Neural cell (in vitro differentiated cells): Measurements from ENCODE around the gene GLRA2. TPM values are rescaled to one million over a fixed set of nuclear protein-coding genes. Genes with fewer than 3 reads are reported as not detected.

Experiments used
- H2AFZ ChIP-seq: fragments of 200-600, 300-800 bp; sonication (generic), shearing (Covaris generic); 2 replicates; pipeline ENCODE4 v1.6.0; 2014; ENCODE audit warnings: low read depth, mild to moderate bottlenecking, antibody characterized with exemption, low read length, moderate library complexity
- H3F3A ChIP-seq: fragments of 200-600 bp; shearing (Covaris generic); 2 replicates; pipeline ENCODE4 v1.6.1; 2016; ENCODE audit warnings: mild to moderate bottlenecking, moderate library complexity, mixed read lengths, antibody characterized with exemption, low read length; ENCODE audit not compliant: insufficient read depth, poor library complexity, severe bottlenecking
- H3K27ac ChIP-seq: fragments of 200-600, 300-800 bp; sonication (generic), shearing (Covaris generic); 2 replicates; pipeline ENCODE4 v1.5.1; 2014; ENCODE audit warnings: mild to moderate bottlenecking, low read length, moderate library complexity
- H3K27me3 ChIP-seq: fragments of 300-800, 200-600 bp; sonication (generic), shearing (Covaris generic); 2 replicates; pipeline ENCODE4 v1.6.0; 2014; ENCODE audit warnings: mild to moderate bottlenecking, low read depth, low read length, moderate library complexity; ENCODE audit not compliant: insufficient read depth
- H3K36me3 ChIP-seq: fragments of 300-800, 200-600 bp; sonication (generic), shearing (Covaris generic); 2 replicates; pipeline ENCODE4 v1.5.1; 2014; ENCODE audit warnings: mild to moderate bottlenecking, antibody characterized with exemption, low read length, moderate library complexity; ENCODE audit not compliant: insufficient read depth
- H3K4me2 ChIP-seq: fragments of 300-800, 200-600 bp; sonication (generic), shearing (Covaris generic); 2 replicates; pipeline ENCODE4 v1.6.0; 2014; ENCODE audit warnings: mild to moderate bottlenecking, low read length
- H3K4me3 ChIP-seq: fragments of 300-800, 200-600 bp; sonication (generic), shearing (Covaris generic); 2 replicates; pipeline ENCODE4 v1.5.1; 2014; ENCODE audit warnings: mild to moderate bottlenecking, low read length, moderate library complexity
- H3K79me2 ChIP-seq: fragments of 200-600 bp; shearing (Covaris generic); replicated peaks from 2 replicates; pipeline ENCODE4 v1.6.0; 2014; ENCODE audit warnings: mild to moderate bottlenecking, low read length, moderate library complexity; ENCODE audit not compliant: insufficient read depth
- H3K9ac ChIP-seq: fragments of 300-800, 200-600 bp; sonication (generic), shearing (Covaris generic); 2 replicates; pipeline ENCODE4 v1.6.1; 2016; ENCODE audit warnings: mild to moderate bottlenecking, low read length, mixed read lengths
- H3K9me2 ChIP-seq: fragments of 200-600 bp; shearing (Covaris generic); 2 replicates; pipeline ENCODE4 v1.6.1; 2016; ENCODE audit warnings: mild to moderate bottlenecking, low read length, mixed read lengths; ENCODE audit not compliant: insufficient read depth
- H3K9me3 ChIP-seq: fragments of 200-600, 300-800 bp; sonication (generic), shearing (Covaris generic); 2 replicates; pipeline ENCODE4 v1.6.1; 2016; ENCODE audit warnings: mild to moderate bottlenecking, mixed run types, low read length, moderate library complexity, mixed read lengths
- H4K20me1 ChIP-seq: fragments of 200-600 bp; shearing (Covaris generic); 2 replicates; pipeline ENCODE4 v1.6.1; 2016; ENCODE audit warnings: mild to moderate bottlenecking, mixed run types; ENCODE audit not compliant: insufficient read depth
- CTCF ChIP-seq: fragments of 450-650 bp; IDR thresholded peaks from 2 replicates; pipeline ENCODE4 v1.5.1; 2014; ENCODE audit warnings: antibody characterized with exemption, mild to moderate bottlenecking, moderate library complexity; ENCODE audit not compliant: poor library complexity, severe bottlenecking
- EP300 ChIP-seq: fragments of 450-650 bp; conservative IDR thresholded peaks from 2 replicates; pipeline ENCODE4 v1.6.1; 2014; ENCODE audit warnings: antibody characterized with exemption, mild to moderate bottlenecking, moderate library complexity; ENCODE audit not compliant: poor library complexity, severe bottlenecking
- EZH2 ChIP-seq: fragments of 200-600, 300-800 bp; shearing (Covaris generic), sonication (generic); IDR thresholded peaks from 2 replicates; pipeline ENCODE4 v1.6.1; 2014; ENCODE audit warnings: antibody characterized with exemption, low read length, borderline replicate concordance, mild to moderate bottlenecking; ENCODE audit not compliant: insufficient read depth, poor library complexity, severe bottlenecking
- MXI1 ChIP-seq: fragments of 450-650 bp; conservative IDR thresholded peaks from 2 replicates; pipeline ENCODE4 v1.6.1; 2014; ENCODE audit warnings: antibody characterized with exemption, mild to moderate bottlenecking; ENCODE audit not compliant: poor library complexity, severe bottlenecking
- POLR2AphosphoS5 ChIP-seq: IDR thresholded peaks from 2 replicates; pipeline ENCODE4 v1.6.1; 2012
- RAD21 ChIP-seq: fragments of 450-650 bp; conservative IDR thresholded peaks from 2 replicates; pipeline ENCODE4 v1.6.1; 2014; ENCODE audit warnings: antibody characterized with exemption, mild to moderate bottlenecking, moderate library complexity
- REST ChIP-seq: IDR thresholded peaks from 2 replicates; pipeline ENCODE4 v1.6.1; 2012; ENCODE audit warnings: borderline replicate concordance
- SMC3 ChIP-seq: fragments of 450-650 bp; conservative IDR thresholded peaks from 2 replicates; pipeline ENCODE4 v1.6.1; 2014; ENCODE audit warnings: antibody characterized with exemption, mild to moderate bottlenecking, moderate library complexity; ENCODE audit not compliant: poor library complexity
- TAF1 ChIP-seq: IDR thresholded peaks from 2 replicates; pipeline ENCODE4 v1.6.1; 2012; ENCODE audit warnings: low read depth
- polyA plus RNA-seq: library from polyadenylated mRNA; depleted of rRNA; stranded (reverse); fragments of >200 nt; gene quantifications from 2 replicates; pipeline ENCODE4 v1.2.3, GENCODE V29; 2014

Gene GLRA2
- polyA plus RNA-seq, 1 donor from 2014 or later = 18.6 TPM

- Histone ChIP-seq H4K20me1 (no peaks in the 10 kb centered on the region), H3K9me3 (no peaks in the 10 kb centered on the region), H3K9ac (no peak overlapping the region), H3K27ac (no peak overlapping the region), H2AFZ (no peak overlapping the region), H3K79me2 (no peaks in the 10 kb centered on the region), H3K36me3 (no peaks in the 10 kb centered on the region), H3K4me3 (no peak overlapping the region), H3K27me3 (no peaks in the 10 kb centered on the region), H3F3A (no peaks in the 10 kb centered on the region), H3K4me2 (no peak overlapping the region), H3K9me2 (no peaks in the 10 kb centered on the region)
- TF ChIP-seq SMC3 (no peak), RAD21 (no peak), EP300 (no peak), EZH2 (no peak), POLR2AphosphoS5 (no peak), TAF1 (no peak), REST (no peak), CTCF (no peak)
Measured at GRCh38 chrX:14700982-14701381, 171.6 kb downstream of the GLRA2 start.

- no peaks in the 10 kb centered on the region for H3F3A ChIP-seq
- H3K9me2 ChIP-seq = no peaks in the 10 kb centered on the region
- TF ChIP-seq SMC3 = no peak
- TF ChIP-seq MXI1 = no peak
- no peak for TF ChIP-seq RAD21
- no peak for TF ChIP-seq EZH2
- TF ChIP-seq POLR2AphosphoS5 = no peak
- no peak for TF ChIP-seq CTCF
- no peak for TF ChIP-seq EP300
- TF ChIP-seq TAF1 = no peak
- no peak for TF ChIP-seq REST
- H3K27ac ChIP-seq = no peak overlapping the region
- H4K20me1 ChIP-seq = no peaks in the 10 kb centered on the region
- H3K9ac ChIP-seq = no peak overlapping the region
- H3K79me2 ChIP-seq = no peaks in the 10 kb centered on the region
- no peak overlapping the region for H3K4me2 ChIP-seq
- H3K9me3 ChIP-seq = no peaks in the 10 kb centered on the region
- H2AFZ ChIP-seq = no peak overlapping the region
- H3K27me3 ChIP-seq = no peaks in the 10 kb centered on the region
- no peaks in the 10 kb centered on the region for H3K36me3 ChIP-seq
- H3K4me3 ChIP-seq = no peak overlapping the region
Measured at GRCh38 chrX:14702145-14702544, 172.8 kb downstream of the GLRA2 start.
